ENCODE results near the gene WDR74. TPM values are rescaled to one million over a fixed set of nuclear protein-coding genes. Genes with fewer than 3 reads are reported as not detected.

Gene WDR74
- total RNA-seq, 1 donor from 2014 or later: 37.5 TPM

DNA sequence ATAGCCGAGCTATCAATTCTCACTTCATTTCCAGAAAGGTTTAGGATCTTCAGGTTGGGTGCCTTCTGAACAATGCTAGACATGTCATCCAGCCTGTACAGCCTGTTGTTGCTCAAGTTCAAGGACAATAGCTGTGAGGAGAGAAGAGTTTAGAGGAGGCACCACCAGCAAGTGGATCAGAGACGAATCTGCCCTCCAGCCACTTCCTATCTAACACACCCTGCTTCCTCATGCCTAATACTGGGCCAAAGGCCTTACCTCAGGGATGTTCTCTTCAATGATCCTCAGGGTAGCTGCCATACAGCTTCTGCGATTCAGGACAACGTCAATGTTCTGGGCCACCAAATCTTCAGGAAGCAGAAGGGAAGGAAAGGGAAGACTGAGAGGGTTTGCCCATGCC lies 38.3 kb downstream of the WDR74 start:
- DNase-seq (ENCODE audit: extremely low read depth, low read depth, low spot score): no peak

DNA sequence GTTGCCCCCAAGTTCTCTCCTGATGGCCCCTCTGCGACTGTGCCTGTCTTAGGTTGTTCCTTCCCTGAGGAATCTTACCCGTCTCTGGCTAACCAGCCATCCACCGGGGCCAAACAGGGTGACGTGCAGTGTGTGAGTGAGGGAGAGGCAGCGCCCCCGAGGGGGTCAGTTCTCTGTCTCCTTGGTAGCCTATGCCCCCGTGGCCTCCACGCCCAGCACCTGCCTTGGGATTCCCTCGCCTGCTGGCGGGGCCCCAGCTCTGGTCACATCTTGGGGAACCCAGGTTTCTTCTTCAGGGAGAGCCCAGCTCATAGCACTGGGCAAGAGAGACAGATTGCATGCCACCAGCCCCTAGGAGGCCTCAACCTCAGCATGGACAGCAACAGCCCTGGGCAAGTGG lies 39.9 kb downstream of the WDR74 start:
- no peak for DNase-seq (ENCODE audit: extremely low read depth, low read depth, low spot score)

DNA sequence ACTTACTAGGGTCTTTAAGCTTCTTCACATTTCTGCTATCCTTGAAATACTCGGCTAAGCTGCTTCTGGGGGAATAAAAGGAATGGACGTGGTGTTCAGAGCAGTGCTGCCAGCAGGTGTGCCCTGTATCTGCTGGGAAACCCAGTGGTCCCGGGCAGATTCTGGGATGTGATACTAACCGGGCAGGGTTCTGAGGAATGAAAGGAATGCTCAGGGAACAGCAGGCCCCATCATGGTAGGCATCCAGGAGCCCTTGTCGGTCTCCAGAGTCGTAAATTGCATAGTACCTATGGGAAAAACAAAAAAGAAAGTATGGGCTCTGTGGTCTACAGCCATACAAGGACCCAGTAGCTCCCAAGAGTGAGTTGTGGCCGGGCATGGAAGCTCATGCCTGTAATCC lies 43.1 kb downstream of the WDR74 start:
- DNase-seq (ENCODE audit: extremely low read depth, low read depth, low spot score): no peak

DNA sequence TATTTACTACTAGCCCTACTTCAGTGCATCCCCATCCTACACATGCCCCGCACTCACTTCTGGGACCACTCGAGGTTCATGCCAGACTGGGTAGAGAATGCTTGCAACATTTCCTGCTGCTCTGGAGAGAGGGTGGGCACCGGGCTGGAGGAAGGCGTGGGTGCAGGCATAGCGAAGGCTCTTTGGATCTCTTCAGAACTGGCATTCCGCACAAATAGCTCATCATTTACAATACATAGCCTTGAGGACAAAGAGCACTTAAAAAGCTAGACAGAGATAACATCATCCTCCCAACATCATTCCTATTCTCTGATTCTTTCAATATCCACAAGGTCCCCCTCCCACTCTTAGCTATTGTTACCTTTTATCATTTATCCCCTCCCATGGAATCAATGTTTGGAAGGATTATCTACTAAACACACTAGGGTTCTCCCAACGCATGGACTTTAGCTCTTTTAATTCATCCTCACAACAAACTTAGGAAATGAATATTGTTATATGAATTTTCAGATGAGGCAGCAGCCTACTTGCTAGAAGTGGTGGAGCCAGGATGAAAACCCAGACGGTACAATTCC lies 45.1 kb downstream of the WDR74 start:
- no peak for DNase-seq (ENCODE audit: extremely low read depth, low read depth, low spot score)

DNA sequence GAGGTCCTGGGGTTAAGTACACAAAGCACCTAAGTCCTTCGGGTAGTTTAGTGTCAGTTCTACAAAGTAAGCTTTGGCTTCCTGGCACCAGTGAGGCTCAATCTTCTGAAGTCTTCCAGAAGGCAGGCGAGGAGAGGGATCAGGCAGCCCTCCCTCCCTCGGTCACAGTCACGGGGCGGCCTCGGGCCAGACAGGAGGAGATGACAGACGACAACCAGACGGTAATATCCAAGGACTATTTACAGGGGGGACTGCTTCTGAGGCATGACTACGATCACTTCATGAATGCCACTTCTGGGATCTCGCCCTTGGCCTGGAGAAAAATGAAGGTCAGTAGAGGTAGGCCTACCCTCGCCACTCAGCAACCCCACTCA lies 47.2 kb downstream of the WDR74 start:
- DNase-seq (ENCODE audit: extremely low read depth, low read depth, low spot score): no peak

DNA sequence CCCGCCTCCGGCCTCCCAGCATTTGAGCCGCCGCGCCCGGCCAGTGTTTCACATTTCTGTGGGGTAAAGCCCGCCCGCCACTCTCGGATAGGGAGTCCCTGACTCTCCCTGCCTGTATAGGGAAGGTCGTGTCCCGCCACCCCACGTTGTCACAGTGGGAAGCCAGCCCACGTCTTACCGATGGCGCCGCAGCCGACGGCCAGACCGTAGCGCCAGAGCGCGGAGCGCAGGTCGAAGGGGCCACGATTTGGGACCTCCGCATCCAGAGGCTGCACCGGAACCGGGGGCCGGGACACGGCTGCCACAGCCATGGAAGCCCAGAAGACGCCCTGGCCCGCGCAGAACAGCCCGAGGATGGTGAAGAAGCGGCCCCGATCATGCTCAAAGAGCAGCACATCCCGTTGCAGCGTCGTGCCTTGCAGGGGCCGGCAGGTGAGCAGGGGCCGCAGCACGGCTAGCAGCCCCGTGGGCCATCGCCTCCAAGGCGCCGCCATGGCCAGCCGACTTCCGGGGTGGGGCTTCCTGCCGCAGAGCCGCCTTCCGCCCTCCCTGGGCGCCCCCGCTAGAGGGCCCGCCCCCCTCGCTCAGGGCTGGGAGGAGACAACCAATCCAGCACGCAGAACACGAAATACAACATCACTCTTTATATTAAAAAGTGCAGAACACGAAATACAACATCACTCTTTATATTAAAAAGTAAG lies 47.7 kb downstream of the WDR74 start, which contains the start of gene TMEM223:
Gene TMEM223 (minus strand): TSS at position 506 of the 701 bp plus-strand sequence. CDS start 12 bp downstream, at position 494.
- no peak for DNase-seq (ENCODE audit: extremely low read depth, low read depth, low spot score)

DNA sequence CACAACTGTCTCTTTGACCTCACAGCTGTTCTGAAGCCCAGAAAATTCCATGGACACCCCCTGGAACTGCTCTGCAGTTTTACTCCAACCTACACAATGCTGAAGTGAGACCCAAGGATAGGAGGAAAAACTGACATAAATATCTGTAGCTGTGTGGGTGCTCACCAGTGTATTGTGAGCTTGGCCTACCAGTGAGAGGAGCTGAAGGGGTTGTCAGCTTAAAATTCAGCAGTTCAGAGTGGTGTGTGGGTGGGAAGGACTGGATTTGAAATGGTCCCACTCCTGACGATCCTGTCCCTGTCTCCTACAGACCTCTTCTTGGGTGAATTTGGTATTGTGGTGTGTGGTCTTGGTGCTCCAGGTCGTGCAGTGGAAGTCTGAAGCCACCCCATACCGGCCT lies 49.8 kb downstream of the WDR74 start:
- no peak for DNase-seq (ENCODE audit: extremely low read depth, low read depth, low spot score)

DNA sequence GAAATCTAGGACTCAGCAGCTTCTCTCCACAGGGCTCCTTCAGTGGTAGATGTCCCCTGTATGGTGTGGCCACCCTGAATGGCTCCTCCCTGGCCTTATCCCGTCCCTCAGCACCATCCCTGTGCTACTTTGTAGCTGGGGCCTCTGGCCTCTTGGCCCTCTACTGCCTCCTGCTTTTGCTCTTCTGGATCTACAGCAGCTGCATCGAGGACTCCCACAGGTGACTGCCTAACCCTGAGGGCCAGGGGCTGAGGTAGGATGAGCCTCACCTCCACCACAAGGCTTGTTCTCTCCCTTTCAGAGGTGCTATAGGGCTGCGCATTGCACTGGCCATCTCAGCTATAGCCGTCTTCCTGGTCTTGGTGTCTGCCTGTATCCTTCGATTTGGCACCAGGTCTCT lies 50.4 kb downstream of the WDR74 start:
- no peak for DNase-seq (ENCODE audit: extremely low read depth, low read depth, low spot score)

DNA sequence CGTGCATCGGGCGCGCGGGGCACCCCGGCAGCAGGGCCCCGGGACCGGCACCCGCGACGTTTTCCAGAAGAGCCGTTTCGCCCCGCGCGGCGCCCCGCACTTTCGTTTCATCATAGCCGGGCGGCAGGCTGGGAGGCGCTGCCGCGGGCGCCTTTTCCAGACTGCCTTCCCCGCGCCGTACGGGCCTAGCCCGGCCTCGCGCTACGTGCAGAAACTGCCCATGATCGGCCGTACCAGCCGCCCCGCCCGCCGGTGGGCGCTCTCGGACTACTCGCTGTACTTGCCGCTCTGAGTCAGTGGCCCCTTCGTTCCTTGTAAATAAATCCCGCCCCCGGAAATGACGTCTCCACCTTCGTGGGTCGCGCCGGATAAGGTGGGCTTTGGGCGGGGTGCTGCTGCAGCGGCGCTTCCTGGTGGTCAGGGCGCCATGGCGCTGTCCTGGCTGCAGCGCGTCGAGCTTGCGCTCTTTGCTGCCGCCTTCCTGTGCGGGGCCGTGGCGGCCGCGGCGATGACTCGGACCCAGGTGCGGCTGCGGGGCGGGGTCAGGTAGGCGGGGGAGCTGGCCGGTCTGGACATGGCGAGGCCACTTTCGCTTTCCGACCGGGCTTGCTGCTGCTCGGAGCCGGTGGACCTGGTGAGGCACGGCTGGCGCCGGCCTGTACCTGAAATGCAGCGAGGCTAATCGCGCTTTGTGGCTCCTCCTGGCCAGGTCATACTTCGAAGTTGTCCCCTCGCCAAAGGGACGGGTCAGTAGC lies 52.2 kb downstream of the WDR74 start, which contains the start of gene TMEM179B:
Gene TMEM179B (plus strand): TSS at position 398 of the 755 bp plus-strand sequence. CDS start 30 bp downstream, at position 428.
- DNase-seq (ENCODE audit: extremely low read depth, low read depth, low spot score): no peak

DNA sequence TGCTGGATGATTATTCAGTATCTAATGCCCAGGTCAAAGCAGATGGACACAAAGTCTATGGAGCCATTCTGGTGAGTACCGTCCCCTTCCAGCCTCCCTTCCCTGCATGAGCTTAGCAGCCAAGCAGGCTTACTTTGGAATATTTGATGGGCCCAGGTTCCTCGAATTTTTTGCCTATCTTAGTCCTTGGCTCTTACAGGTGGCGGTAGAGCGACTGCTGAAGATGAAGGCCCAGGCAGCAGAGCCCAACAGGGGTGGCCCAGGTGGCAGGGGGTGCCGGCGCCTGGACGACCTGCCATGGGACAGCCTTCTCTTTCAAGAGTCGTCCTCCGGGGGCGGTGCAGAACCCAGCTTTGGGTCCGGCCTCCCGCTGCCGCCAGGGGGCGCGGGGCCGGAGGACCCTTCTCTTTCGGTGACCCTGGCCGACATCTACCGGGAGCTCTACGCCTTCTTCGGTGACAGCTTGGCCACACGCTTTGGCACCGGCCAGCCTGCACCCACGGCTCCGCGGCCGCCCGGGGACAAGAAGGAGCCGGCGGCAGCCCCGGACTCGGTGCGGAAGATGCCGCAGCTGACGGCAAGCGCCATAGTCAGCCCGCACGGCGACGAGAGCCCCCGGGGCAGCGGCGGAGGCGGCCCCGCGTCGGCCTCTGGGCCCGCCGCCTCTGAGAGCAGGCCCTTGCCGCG lies 52.9 kb downstream of the WDR74 start:
- DNase-seq (ENCODE audit: extremely low read depth, low read depth, low spot score): no peak

Other genes with a start within 250 kb of the WDR74 start
- 12.8 and 16.8 TPM in 2 replicates for gene TUT1, start 248.1 kb downstream of the WDR74 start, total RNA-seq
- 143 and 154 TPM in 2 replicates for gene MTA2, start 237.7 kb downstream of the WDR74 start, total RNA-seq
- gene EML3, start 226.8 kb downstream of the WDR74 start, total RNA-seq: 33.2 and 83.2 TPM in 2 replicates
- gene ROM1, start 226.3 kb downstream of the WDR74 start, total RNA-seq: 1.4 and 2.3 TPM in 2 replicates
- 38.3 and 42.5 TPM in 2 replicates for gene B3GAT3, start 217.6 kb downstream of the WDR74 start, total RNA-seq
- gene GANAB, start 193.0 kb downstream of the WDR74 start, total RNA-seq: 295 and 372 TPM in 2 replicates
- 29.0 and 29.5 TPM in 2 replicates for gene INTS5, start 186.3 kb downstream of the WDR74 start, total RNA-seq
- gene C11orf98, start 174.4 kb downstream of the WDR74 start, total RNA-seq: 49.7 and 56.8 TPM in 2 replicates
- 2.4 and 2.5 TPM in 2 replicates for gene CSKMT, start 174.3 kb downstream of the WDR74 start, total RNA-seq
- gene UQCC3, start 167.9 kb downstream of the WDR74 start, total RNA-seq: 7.8 and 9.9 TPM in 2 replicates
- gene LBHD1, start 167.3 kb downstream of the WDR74 start, total RNA-seq: 2.1 and 7.1 TPM in 2 replicates
- 134 and 162 TPM in 2 replicates for gene UBXN1, start 160.5 kb downstream of the WDR74 start, total RNA-seq
- not detected in 2 replicates for gene LRRN4CL, start 150.1 kb downstream of the WDR74 start, total RNA-seq
- 34.8 and 36.4 TPM in 2 replicates for gene BSCL2, start 132.2 kb downstream of the WDR74 start, total RNA-seq
- not detected in 2 replicates for gene GNG3, start 131.9 kb downstream of the WDR74 start, total RNA-seq
- gene HNRNPUL2, start 112.1 kb downstream of the WDR74 start, total RNA-seq: 13.2 and 23.6 TPM in 2 replicates
- gene TTC9C, start 111.1 kb downstream of the WDR74 start, total RNA-seq: 34.9 and 35.2 TPM in 2 replicates
- gene ZBTB3, start 85.4 kb downstream of the WDR74 start, total RNA-seq: 7.2 and 12.6 TPM in 2 replicates
- 75.5 and 88.6 TPM in 2 replicates for gene POLR2G, start 78.0 kb downstream of the WDR74 start, total RNA-seq
- gene TAF6L, start 68.2 kb downstream of the WDR74 start, total RNA-seq: 20.6 and 21.8 TPM in 2 replicates
- gene TMEM179B, start 52.2 kb downstream of the WDR74 start, total RNA-seq: 63.9 and 65.4 TPM in 2 replicates
- gene TMEM223, start 47.6 kb downstream of the WDR74 start, total RNA-seq: 16.8 and 23.2 TPM in 2 replicates
- 38.1 and 63.2 TPM in 2 replicates for gene NXF1, start 34.1 kb downstream of the WDR74 start, total RNA-seq
- 36.7 and 37.1 TPM in 2 replicates for gene STX5, start 7.5 kb downstream of the WDR74 start, total RNA-seq
- gene TEX54, start 6.7 kb downstream of the WDR74 start, total RNA-seq: not detected in 2 replicates
- gene SLC3A2, start 41.3 kb upstream of the WDR74 start, total RNA-seq: 128 and 157 TPM in 2 replicates
- not detected in 2 replicates for gene CHRM1, start 81.8 kb upstream of the WDR74 start, total RNA-seq
- not detected in 2 replicates for gene SLC22A6, start 145.4 kb upstream of the WDR74 start, total RNA-seq
- gene SLC22A8, start 176.3 kb upstream of the WDR74 start, total RNA-seq: not detected in 2 replicates

Measured in glomerular endothelial cell (primary cell).